ENCODE measurements around the gene SNCB. TPM values are rescaled to one million over a fixed set of nuclear protein-coding genes. Genes with fewer than 3 reads are reported as not detected.

The SNCB gene
- 0.86 to 1.3 TPM (median 1.0 TPM) in 5 replicates for total RNA-seq (2022; extraction: Qiagen RNA extraction)

DNA sequence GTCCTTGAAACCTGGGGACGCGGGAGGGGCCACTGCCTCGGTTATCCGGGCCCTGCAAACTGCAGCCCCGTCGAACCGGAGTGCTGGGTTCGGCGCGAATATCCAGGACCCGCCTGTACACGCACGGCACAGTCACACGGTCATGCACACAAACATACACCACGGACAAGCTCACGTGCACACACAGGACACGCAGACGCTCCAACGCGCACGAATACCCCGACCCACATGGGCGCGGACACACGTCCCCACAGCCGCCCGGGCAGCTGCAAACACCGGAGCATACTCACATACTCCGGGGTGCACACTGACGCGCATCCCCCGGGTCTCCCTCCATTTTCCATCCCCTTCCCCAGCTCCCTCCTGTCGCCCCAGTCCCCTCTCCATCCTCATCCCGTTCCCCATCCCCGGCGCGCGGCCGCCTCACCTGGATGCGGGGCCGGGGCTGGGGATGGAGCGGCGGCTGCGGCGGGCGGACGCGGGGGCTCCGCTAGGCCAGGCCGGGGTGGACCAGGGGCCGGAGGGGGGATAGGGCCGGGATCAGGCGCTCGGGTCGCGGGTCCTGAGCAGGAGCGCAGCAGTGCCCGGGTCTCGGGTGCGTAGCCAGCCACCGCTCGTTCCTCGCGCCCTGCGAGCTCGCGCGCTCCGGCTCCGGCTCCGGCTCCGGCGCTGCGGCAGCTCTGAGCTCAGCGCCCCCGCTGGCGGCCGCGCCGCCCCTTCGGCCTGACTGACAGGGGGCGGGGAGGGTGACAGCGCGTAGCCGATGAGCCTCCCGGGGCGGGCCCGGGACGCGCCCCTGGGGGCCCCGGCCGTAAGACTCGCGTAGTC, at the start of gene SNCB, which contains the start of gene EIF4E1B:
Gene SNCB, minus strand, starts transcription at position 682 of the 828 bp plus-strand sequence. CDS start 880 bp downstream, outside the sequence.
Gene EIF4E1B, plus strand, starts transcription at position 823 of the 828 bp plus-strand sequence. CDS start 12,113 bp downstream, outside the sequence.

DNA sequence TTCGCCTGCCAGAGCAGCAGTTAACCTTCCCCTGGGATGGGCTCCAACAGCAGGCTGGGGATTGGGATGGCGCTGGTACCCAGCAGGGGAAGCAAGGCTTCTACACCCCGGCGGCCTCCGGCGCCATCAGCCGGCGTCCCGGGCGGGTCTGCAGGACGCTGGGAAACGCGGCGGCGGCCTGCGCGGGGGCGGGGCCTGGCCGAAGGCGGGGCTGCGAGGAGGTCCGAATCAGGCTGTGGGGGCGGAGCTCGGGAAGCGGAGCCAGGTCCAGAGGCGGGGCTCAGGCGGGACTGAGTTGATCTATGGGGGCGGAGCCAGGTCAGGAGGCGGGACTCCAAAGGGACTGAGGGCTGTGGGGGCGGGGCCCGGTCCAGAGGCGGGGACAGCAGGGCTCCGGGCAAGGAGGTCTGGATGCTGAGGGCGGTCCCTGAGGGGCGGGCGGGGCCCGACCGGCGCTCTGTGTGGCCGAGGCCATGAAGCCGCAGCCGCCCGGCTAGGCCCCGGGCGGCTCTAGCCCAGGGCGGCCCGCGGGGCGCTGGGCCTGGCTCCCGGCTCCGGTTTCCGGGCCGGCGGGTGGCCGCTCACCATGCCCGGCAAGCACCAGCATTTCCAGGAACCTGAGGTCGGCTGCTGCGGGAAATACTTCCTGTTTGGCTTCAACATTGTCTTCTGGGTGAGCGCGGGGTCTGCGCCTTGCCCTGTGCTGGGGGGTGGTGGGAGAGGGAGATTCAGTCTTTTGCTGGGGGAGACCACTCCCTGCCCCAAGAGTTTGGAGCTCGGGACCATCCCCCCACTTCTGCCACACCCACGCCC, 16.9 kb upstream of the SNCB start, which contains the start of gene TSPAN17:
Gene TSPAN17, plus strand, starts transcription at position 455 of the 813 bp plus-strand sequence. Its CDS starts 132 bp downstream, at position 587.

DNA sequence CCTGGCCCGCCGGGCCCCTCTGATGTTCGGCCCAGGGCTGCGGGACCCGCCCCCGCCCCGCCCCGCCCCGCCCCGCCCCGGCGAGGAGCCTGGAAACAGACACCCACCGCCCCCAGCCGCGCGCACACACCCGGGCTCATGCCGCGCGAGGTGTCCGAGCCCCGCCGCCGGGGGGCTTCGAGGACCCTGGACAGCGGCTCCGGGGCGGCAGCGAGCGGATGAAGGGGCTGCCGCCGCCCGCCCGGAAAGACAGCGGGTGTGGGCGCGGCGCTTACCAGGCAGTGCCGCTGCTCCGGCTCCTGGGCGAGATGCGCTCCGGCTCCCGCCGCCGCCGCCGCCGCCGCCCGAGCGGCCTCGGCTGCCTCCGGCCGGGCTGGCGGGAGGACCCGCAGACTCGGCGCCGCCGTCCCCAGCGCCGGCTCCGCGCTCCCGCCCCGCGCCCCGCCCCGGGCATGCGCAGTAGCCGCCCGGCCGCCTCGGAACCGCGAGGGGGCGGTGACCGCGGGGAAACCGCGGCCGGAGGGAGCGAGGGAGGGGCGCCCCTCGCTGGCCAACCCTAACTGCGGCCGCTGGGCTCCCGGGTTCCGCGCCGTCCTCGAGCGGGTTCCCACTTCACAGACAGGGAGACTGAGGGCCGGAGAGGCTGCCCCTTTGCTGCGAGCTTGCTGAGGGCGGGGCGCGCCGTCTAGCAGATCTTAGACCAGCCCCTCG, 20.5 kb downstream of the SNCB start, which contains the start of gene GPRIN1:
Gene GPRIN1, minus strand, starts transcription at position 433 of the 711 bp plus-strand sequence. CDS start 10,322 bp downstream, outside the sequence.

Other genes starting within 250 kb of the SNCB start
- gene NOP16, start 241.9 kb downstream of the SNCB start, total RNA-seq (2022; extraction: Qiagen RNA extraction) = 117 to 134 TPM (median 130 TPM) in 5 replicates
- gene HIGD2A, start 241.8 kb downstream of the SNCB start, total RNA-seq (2022; extraction: Qiagen RNA extraction) = 255 to 266 TPM (median 263 TPM) in 5 replicates
- gene CLTB, start 214.0 kb downstream of the SNCB start, total RNA-seq (2022; extraction: Qiagen RNA extraction) = 97.8 to 150 TPM (median 142 TPM) in 5 replicates
- gene FAF2, start 182.1 kb downstream of the SNCB start, total RNA-seq (2022; extraction: Qiagen RNA extraction) = 44.1 to 51.2 TPM (median 46.5 TPM) in 5 replicates
- gene RNF44, start 93.1 kb downstream of the SNCB start, total RNA-seq (2022; extraction: Qiagen RNA extraction) = 23.5 to 36.6 TPM (median 36.0 TPM) in 5 replicates
- gene CDHR2, start 81.2 kb downstream of the SNCB start, total RNA-seq (2022; extraction: Qiagen RNA extraction) = 0.09 to 0.19 TPM (median 0.14 TPM) in 4 of 5 replicates, not detected in the other
- gene GPRIN1, start 20.4 kb downstream of the SNCB start, total RNA-seq (2022; extraction: Qiagen RNA extraction) = 7.4 to 9.6 TPM (median 9.1 TPM) in 5 replicates
- not detected in 5 replicates for gene EIF4E1B, start 141 bp upstream of the SNCB start, total RNA-seq (2022; extraction: Qiagen RNA extraction)
- gene TSPAN17, start 16.9 kb upstream of the SNCB start, total RNA-seq (2022; extraction: Qiagen RNA extraction) = 52.3 to 70.0 TPM (median 65.0 TPM) in 5 replicates
- 0.39 to 0.71 TPM (median 0.57 TPM) in 5 replicates for gene UNC5A, start 180.0 kb upstream of the SNCB start, total RNA-seq (2022; extraction: Qiagen RNA extraction)

Data from A549 treated with Mapracorat at 1 μM for 4 hours (cell line).